Neuronal stem cell (in vitro differentiated cells): ENCODE data around the gene TMEM202.

Experiments used
- DNase-seq: peaks from one replicate; pipeline ENCODE4 v3.0.0-alpha.2; 2013; ENCODE audit warnings: low spot score
- H2AFZ ChIP-seq: one replicate; pipeline ENCODE4 v1.6.1; 2013; ENCODE audit warnings: mild to moderate bottlenecking, low read length, inconsistent platforms
- H2AK5ac ChIP-seq: 2 replicates; pipeline ENCODE4 v1.6.1; 2013; ENCODE audit warnings: low read depth, mild to moderate bottlenecking, inconsistent platforms, low read length, moderate library complexity, mixed read lengths
- H2BK120ac ChIP-seq: 2 replicates; pipeline ENCODE4 v1.6.1; 2013; ENCODE audit warnings: low read depth, mild to moderate bottlenecking, inconsistent platforms, low read length, moderate library complexity, mixed read lengths
- H2BK12ac ChIP-seq: one replicate; pipeline ENCODE4 v1.6.1; 2013; ENCODE audit warnings: low read length, inconsistent platforms
- H2BK15ac ChIP-seq: 2 replicates; pipeline ENCODE4 v1.6.1; 2013; ENCODE audit warnings: mild to moderate bottlenecking, low read length, inconsistent platforms, mixed read lengths
- H2BK5ac ChIP-seq: one replicate; pipeline ENCODE4 v1.6.1; 2013; ENCODE audit warnings: inconsistent platforms, mild to moderate bottlenecking, low read length, moderate library complexity
- H3K14ac ChIP-seq: one replicate; pipeline ENCODE4 v1.6.1; 2013; ENCODE audit warnings: low read length, inconsistent platforms
- H3K18ac ChIP-seq: 2 replicates; pipeline ENCODE4 v1.6.1; 2013; ENCODE audit warnings: low read length, inconsistent platforms
- H3K23ac ChIP-seq: 2 replicates; pipeline ENCODE4 v1.6.1; 2013; ENCODE audit warnings: low read depth, mild to moderate bottlenecking, mixed read lengths, low read length, inconsistent platforms; ENCODE audit not compliant: poor library complexity
- H3K27ac ChIP-seq: replicated peaks from 3 replicates; pipeline ENCODE4 v1.5.1; 2013; ENCODE audit warnings: low read length, inconsistent platforms
- H3K27me3 ChIP-seq, 3 experiments: 2 replicates each; pipeline ENCODE4 v1.6.1; 2013; ENCODE audit warnings: low read length in 3 of 3, mild to moderate bottlenecking in 2 of 3, inconsistent platforms in 1 of 3, low read depth in 1 of 3, mixed read lengths in 1 of 3, moderate library complexity in 1 of 3; ENCODE audit not compliant: control insufficient read depth in 3 of 3, insufficient read depth in 3 of 3
- H3K36me3 ChIP-seq, 2 donors: replicated peaks in 1 of 2; 2 replicates each; pipeline ENCODE4 v1.6.1; 2013; ENCODE audit warnings: low read length in 2 of 2; ENCODE audit not compliant: control insufficient read depth in 2 of 2, insufficient read depth in 2 of 2
- H3K4ac ChIP-seq: 2 replicates; pipeline ENCODE4 v1.6.1; 2013; ENCODE audit warnings: inconsistent platforms, mild to moderate bottlenecking, low read length, moderate library complexity
- H3K4me1 ChIP-seq, 2 donors: 1 replicate in 1 of 2; 2 replicates in 1 of 2; pipeline ENCODE4 v1.6.1; 2013; ENCODE audit warnings: low read length in 2 of 2, low read depth in 1 of 2; ENCODE audit not compliant: control insufficient read depth in 2 of 2, insufficient read depth in 1 of 2
- H3K4me2 ChIP-seq: one replicate; pipeline ENCODE4 v1.6.1; 2013; ENCODE audit warnings: mild to moderate bottlenecking, low read length, inconsistent platforms; ENCODE audit not compliant: insufficient read depth, poor library complexity, severe bottlenecking
- H3K4me3 ChIP-seq, 2 donors: 2 replicates each; pipeline ENCODE4 v1.5.1; 2013; ENCODE audit warnings: low read length in 2 of 2, mild to moderate bottlenecking in 2 of 2, inconsistent platforms in 1 of 2, moderate library complexity in 1 of 2
- H3K79me1 ChIP-seq: one replicate; pipeline ENCODE4 v1.6.1; 2013; ENCODE audit warnings: low read depth, mild to moderate bottlenecking, inconsistent platforms, low read length, moderate library complexity
- H3K9ac ChIP-seq: one replicate; pipeline ENCODE4 v1.6.1; 2013; ENCODE audit warnings: mild to moderate bottlenecking, low read depth, low read length, inconsistent platforms; ENCODE audit not compliant: poor library complexity
- H3K9me3 ChIP-seq, 2 donors: replicated peaks in 1 of 2; 2 replicates each; pipeline versions ENCODE3 to v1.6.1; 2013; ENCODE audit warnings: low read length in 2 of 2, mild to moderate bottlenecking in 2 of 2, inconsistent platforms in 1 of 2, low read depth in 1 of 2, mixed read lengths in 1 of 2, moderate library complexity in 1 of 2; ENCODE audit not compliant: control insufficient read depth in 2 of 2, insufficient read depth in 1 of 2
- H4K8ac ChIP-seq: one replicate; pipeline ENCODE4 v1.6.1; 2013; ENCODE audit warnings: low read depth, mild to moderate bottlenecking, inconsistent platforms, low read length, moderate library complexity
- H4K91ac ChIP-seq: one replicate; pipeline ENCODE4 v1.6.1; 2013; ENCODE audit warnings: low read length, low read depth, mild to moderate bottlenecking, inconsistent platforms; ENCODE audit not compliant: poor library complexity
- WGBS, 2 donors: extraction: QIAGEN DNeasy Blood & Tissue Kit; methylation state at CpG; one replicate each; pipeline ENCODE4 v1.1.7; 2013; ENCODE audit warnings: missing lambda C conversion rate in 2 of 2, mixed read lengths in 1 of 2; ENCODE audit not compliant: insufficient read length in 2 of 2, insufficient replicate concordance in 1 of 2; ENCODE audit errors: extremely low coverage in 2 of 2; 5-methylcytosine and 5-hydroxymethylcytosine counted together

TMEM202 gene

DNA sequence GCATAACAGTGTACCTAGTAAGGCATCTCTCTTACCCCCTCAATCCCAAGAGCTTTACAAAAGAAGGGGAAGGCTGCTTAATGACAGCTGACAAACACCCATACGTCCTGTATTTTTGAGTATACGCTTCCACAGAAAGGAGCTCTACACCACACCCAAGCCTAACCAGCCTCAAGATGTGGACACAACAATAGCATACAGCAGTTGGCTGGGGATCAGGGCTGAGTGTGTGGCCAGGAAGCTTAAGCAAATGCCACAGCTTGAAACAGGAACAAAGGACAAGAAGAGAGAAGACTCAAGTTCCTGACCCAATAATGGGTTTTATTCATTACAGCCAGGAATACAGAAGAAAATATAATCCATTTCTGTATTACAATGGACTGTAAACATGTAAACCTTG lies 29.2 kb upstream of the TMEM202 start:
- Histone ChIP-seq H2BK5ac (no peak overlapping the region), H3K4ac (no peak overlapping the region), H2BK120ac (no peak overlapping the region), H3K36me3 (peaks cover 2 to 18% of the 10 kb centered on the region in 2 donors), H3K27ac (no peak overlapping the region), H3K9me3 (no peaks in the 10 kb centered on the region), H2BK15ac (no peak overlapping the region), H4K91ac (no peak overlapping the region), H2BK12ac (no peak overlapping the region), H3K18ac (no peak overlapping the region), H3K23ac (no peak overlapping the region), H4K8ac (no peak overlapping the region), H3K9ac (no peak overlapping the region), H2AK5ac (no peak overlapping the region), H3K4me3 (no peak overlapping the region), H2AFZ (no peak overlapping the region), H3K14ac (no peak overlapping the region), H3K79me1 (no peaks in the 10 kb centered on the region), H3K4me2 (no peak overlapping the region), H3K27me3 (no peaks in the 10 kb centered on the region), H3K4me1 (no peaks in the 10 kb centered on the region)
- DNase-seq, result no peak
- no CpG with 5 or more reads among the region's 2 CpGs for WGBS, 2 donors

DNA sequence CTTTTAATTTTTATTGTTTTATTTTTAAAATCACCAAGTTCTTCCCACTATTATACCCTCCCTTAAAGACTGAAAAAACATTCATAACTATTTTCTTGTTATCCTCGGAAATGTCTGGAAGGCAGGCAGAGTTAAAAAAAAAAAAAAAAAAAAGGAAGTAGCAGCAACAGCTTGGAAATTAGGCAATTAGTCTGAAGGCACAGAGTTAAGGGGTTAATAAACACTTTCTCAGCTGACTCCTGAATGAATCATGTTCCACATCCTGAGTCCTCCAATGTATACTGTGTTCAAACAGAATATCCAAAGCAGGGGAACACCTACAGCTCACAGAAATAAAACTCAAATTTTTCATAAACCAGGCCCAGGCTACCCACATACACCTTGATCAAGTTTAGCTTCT lies 28.1 kb upstream of the TMEM202 start:
- no peak for DNase-seq
- Histone ChIP-seq H3K18ac (no peak overlapping the region), H3K9ac (no peak overlapping the region), H3K4ac (no peak overlapping the region), H2BK5ac (no peak overlapping the region), H2BK15ac (no peak overlapping the region), H3K4me2 (no peak overlapping the region), H3K23ac (no peak overlapping the region), H3K79me1 (peaks cover 2% of the 10 kb centered on the region), H3K27me3 (no peaks in the 10 kb centered on the region), H3K36me3 (peaks cover 2 to 18% of the 10 kb centered on the region in 2 donors), H4K91ac (no peak overlapping the region), H4K8ac (no peak overlapping the region), H3K4me1 (peaks cover 2 to 3% of the 10 kb centered on the region in 2 donors), H2BK120ac (no peak overlapping the region), H3K27ac (no peak overlapping the region), H2AFZ (no peak overlapping the region), H3K9me3 (no peaks in the 10 kb centered on the region), H2AK5ac (no peak overlapping the region), H3K4me3 (no peak overlapping the region), H3K14ac (no peak overlapping the region), H2BK12ac (no peak overlapping the region)
- no CpG with 5 or more reads among the region's 1 CpG for WGBS, 2 donors

DNA sequence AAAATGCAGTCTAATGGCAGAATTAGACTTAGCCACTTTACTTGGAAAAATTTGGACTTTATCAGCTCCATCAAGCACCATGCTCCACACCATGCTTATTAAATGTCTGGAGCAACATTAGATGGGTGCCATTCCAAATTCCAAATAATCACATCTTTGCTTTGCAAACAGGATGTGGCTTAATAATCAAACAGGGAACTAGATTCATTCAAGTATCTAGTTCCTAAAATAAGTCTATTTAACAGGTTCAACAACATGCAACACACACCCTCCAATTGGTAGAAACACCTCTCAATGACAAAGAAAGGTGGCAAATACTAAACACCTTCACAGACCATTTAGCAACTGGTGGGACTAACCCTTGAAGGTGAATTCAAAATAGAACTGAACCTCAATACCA lies 25.7 kb upstream of the TMEM202 start:
- Histone ChIP-seq H2BK12ac (no peak overlapping the region), H2AFZ (no peak overlapping the region), H3K4me3 (no peak overlapping the region), H2BK120ac (no peak overlapping the region), H3K9ac (no peak overlapping the region), H3K36me3 (peaks cover 2 to 18% of the 10 kb centered on the region in 2 donors), H3K14ac (no peak overlapping the region), H3K9me3 (no peaks in the 10 kb centered on the region), H2BK5ac (no peak overlapping the region), H3K79me1 (peaks cover 5% of the 10 kb centered on the region), H4K8ac (no peak overlapping the region), H4K91ac (no peak overlapping the region), H3K23ac (no peak overlapping the region), H3K27me3 (no peaks in the 10 kb centered on the region), H3K4me2 (no peak overlapping the region), H3K27ac (no peak overlapping the region), H3K4me1 (peaks cover 6 to 8% of the 10 kb centered on the region in 2 donors), H3K18ac (no peak overlapping the region), H2AK5ac (no peak overlapping the region), H2BK15ac (no peak overlapping the region), H3K4ac (no peak overlapping the region)
- DNase-seq, result no peak

DNA sequence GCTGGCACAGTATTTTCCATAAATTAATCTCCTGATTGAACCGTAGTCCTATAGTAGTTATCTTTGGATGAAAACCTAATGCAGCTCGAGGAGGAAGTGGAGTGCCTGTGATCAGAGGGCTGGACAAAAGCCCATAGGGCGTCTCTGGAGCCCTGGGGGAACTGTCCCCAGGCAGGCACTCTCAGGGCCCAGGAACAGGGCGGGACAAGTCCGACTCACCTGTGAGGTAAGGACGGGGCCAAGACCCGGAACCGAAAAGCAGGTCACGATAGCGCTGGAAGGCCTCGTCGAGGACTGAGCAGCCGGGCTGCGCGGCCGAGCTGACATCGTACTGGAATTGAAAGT lies 22.6 kb upstream of the TMEM202 start:
- H3K18ac ChIP-seq, result peak overlapping the region; percentile 52
- H3K4ac ChIP-seq, result no peak overlapping the region
- no CpG with 5 or more reads among the region's 17 CpGs for WGBS, 2 donors
- H2BK5ac ChIP-seq, result no peak overlapping the region
- no peak for DNase-seq
- peak overlapping the region; percentile 96 for H3K4me2 ChIP-seq
- H3K9ac ChIP-seq, result peak overlapping the region; percentile 97
- H3K79me1 ChIP-seq, result peaks cover 5% of the 10 kb centered on the region
- no peak overlapping the region for H3K27ac ChIP-seq
- H3K9me3 ChIP-seq, result no peaks in the 10 kb centered on the region
- H2BK15ac ChIP-seq, result no peak overlapping the region
- H2BK120ac ChIP-seq, result no peak overlapping the region
- H3K27me3 ChIP-seq, result no peaks in the 10 kb centered on the region
- peak overlapping the region; percentile 87 for H4K8ac ChIP-seq
- peak overlapping the region; percentile 46 for H4K91ac ChIP-seq
- peak overlapping the region; percentile 47 for H2AK5ac ChIP-seq
- H3K23ac ChIP-seq, result peak overlapping the region; percentile 95
- no peak overlapping the region for H3K14ac ChIP-seq
- H3K4me3 ChIP-seq, result peak overlapping the region; percentile 94
- peak overlapping the region; percentile 95 for H2AFZ ChIP-seq
- H3K4me1 ChIP-seq, result peaks cover 6 to 8% of the 10 kb centered on the region in 2 donors
- no peak overlapping the region for H2BK12ac ChIP-seq
- peaks cover 0 to 8% of the 10 kb centered on the region in 2 donors for H3K36me3 ChIP-seq
